SKM-1 (cell line): ENCODE results near the gene ARHGAP26.

Experiments used
- DNase-seq: peaks from one replicate; lab custom pipeline; 2025; ENCODE audit not compliant: unreplicated experiment; lab: John Stamatoyannopoulos, UW

The ARHGAP26 gene

DNA sequence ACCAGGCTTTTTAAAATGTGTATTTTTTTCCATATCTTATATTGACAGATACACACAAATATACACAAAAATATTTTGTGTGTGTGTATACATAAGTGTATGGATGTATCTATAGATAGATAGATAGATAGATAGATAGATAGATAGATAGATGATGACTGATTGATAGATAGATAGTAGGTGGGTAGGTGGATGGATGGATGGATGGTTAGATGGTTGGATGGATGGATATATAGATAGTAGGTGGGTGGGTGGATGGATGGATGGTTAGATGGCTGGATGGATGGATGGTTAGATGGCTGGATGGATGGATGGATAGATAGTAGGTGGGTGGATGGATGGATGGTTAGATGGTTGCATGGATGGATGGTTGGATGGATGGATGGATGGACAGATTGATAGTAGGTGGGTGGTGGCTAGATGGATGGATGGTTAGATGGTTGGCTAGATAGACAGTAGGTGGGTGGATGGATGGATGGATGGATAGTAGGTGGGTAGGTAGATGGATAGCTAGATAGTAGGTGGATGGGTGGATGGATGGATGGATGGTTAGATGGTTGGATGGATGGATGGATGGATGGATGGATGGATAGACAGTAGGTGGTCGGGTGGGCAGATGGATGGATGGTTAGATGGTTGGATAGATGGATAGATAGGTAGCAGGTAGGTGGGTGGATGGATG, 477.1 kb downstream of the ARHGAP26 start:
- no peak for DNase-seq

DNA sequence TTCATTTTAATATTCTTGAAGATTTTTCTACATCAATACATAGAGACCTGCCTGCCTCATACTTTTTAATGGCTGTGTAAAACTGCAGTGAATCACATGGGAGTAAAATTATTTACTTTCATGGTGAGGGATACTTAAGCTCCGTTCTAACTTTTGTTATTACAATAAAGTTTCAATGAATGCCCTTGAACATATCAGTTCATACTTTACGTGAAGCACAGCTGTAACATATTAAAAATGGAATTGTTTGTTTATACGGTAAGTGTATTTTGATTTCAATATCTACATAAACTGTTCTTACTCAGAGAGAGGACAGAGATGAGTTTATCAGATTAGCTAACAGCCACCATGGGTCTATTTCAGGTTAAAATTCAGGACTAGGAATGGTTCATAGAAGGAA, 478.2 kb downstream of the ARHGAP26 start:
- DNase-seq, result no peak

DNA sequence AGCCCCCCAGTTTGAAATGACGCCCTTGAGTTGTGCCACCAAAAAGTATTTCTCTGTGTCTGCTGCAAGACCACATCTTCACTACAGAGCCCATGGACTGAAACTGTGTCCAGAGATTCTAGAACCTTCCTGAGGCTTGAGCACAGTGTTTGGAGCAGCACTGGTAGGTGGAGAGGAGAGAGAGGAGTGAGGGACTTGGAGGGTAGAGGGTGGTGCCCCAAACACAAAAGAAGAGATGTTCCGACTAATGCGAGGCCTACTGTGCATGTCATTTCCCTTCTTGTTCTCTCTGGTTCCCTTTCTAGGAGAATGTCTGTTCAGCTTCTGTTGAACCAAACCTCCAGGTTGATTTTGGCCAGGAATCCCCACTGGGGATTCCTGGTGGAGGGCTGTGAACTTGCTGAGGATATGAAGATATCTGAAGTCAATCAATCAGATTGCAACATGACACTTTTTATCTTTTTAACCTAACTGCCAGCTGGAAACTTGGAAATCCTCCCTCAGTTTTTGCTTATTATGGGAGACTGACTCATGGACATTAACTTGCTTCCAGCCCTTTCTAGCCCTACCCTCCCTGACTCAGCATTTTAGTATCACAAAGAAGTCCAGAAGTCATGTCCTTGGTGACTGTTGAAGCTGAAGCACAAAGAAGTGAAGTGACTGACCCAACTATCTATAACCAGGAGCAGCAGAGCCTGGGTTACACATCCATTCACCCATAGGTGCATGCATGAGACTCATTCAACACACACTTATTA, 478.8 kb downstream of the ARHGAP26 start:
- no peak for DNase-seq

DNA sequence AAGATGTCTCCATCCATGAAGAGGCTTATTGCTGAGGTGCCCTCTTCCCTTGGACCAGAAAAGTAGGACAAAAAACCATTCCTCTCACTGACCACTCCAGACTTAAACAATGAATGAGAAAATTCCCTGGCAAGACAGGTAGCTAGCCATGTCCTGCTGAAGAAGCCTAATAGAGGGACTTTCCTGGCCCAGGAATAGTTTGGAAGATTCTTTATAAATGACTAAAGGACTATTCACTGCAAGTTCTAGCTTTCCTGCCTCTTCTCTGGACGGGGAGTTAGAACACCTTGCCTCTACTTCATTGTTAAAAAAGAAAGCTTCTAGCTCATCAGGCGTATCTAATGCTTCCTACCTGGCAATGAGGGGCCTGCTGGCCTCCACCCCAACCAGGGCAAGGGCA, 479.7 kb downstream of the ARHGAP26 start:
- DNase-seq, result no peak

DNA sequence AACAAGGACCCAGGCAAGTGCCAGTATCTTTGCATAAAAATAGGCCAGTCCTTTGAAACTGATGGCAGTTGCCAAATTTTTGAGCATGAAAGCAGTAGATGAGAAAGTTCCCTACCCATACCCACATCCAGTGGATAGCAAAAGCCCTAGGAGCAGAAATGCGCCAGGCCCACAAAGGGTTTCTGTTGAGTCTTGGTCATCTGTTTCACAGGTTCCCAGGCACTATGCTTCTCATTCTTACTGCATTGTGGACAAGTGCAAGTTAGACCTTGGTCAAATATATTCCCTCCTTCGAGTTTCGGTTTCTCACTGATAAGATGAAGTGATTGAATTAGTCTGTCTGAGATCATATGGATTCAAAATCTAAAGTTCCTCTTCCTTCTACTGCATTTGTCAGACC, 481.0 kb downstream of the ARHGAP26 start:
- DNase-seq, result no peak

DNA sequence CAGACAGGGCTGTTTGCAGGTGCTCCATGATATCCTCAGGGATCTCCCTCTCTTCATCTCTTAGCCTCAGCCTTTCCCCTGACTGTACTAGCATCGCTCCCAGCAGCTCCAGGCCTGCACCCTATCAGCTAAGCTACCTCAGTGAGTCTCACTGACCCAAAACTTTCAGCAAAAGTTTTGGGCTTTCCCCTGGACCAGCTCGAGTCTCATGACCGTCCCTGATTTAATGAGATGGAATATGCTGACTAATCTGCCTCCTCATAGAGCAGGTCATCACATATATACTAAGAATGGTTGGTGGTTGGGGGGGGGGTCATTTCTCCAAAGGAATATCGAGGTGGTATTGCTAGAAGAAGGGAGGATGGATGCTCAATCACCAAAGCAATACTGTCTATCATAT, 481.8 kb downstream of the ARHGAP26 start:
- no peak for DNase-seq

DNA sequence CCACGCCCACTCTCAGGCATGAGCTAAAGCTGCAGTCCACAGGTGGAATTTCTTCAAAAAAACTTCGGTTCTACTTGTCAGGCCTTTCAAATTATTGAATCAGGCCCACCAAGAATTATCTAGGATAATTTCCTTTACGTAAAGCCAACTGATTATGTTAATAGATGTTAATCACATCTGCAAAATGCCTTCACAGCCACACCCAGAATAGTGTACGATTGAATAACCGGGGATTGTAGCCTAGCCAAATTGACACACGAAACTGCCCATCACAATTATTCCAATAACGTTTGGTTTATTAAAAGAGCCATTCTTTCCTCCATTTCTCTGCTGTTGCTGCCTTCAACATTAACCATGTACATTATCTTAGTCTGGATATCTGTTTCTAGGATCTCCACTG, 484.6 kb downstream of the ARHGAP26 start:
- DNase-seq, result no peak

DNA sequence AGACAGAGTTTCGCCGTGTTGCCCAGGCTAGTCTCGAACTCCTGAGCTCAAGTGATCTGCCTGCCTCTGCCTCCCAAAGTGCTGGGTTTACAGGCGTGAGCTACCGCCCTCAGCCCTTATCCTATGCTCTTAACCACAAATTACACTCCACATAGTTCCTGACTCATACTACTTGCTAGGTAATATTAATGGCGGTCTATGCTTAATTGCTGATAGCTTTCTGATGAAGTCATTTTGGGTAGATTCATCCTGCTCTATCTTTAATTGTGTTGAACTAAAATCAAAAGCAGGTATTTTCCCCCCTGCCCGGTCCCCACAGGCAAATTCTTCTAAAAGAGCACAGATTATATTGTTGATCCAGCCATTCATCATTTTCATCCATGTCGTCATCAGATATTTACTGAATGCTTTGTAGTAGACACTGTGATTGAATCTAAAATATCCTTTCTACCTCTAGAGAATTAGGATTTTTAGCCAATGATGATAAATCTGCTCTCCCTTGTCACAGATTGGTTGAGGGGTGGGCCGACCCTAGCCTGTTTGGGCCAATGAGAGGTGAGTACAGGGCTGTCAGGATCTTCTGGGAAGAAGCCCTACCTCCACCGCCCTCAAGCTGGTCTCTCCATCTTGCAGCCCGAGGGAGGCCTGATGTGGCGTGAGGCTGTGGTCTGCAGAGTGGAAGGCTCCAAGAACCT, 488.5 kb downstream of the ARHGAP26 start:
- DNase-seq, result no peak

DNA sequence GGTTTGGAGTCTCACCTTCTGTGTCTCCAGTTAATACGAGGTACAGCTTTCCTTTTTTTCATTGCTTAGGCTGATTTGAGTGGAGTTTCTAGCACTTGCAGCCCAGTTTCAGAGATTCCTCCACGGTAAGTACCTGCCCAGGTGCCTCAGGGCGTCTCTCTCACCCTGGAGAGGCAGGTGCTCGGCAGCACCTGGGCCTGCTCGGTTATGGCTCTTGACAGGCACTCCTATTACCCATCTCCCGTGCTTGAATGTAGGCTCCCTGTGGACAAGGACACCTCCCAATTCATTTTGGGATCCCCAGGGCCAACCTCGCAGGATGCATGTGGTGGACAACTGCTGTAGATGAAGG, 489.1 kb downstream of the ARHGAP26 start:
- no peak for DNase-seq

GRCh38 chr5:143261748-143262392, 491.7 kb downstream of the ARHGAP26 start:
- no peak for DNase-seq

GRCh38 chr5:143262393-143263174, 492.4 kb downstream of the ARHGAP26 start:
- no peak for DNase-seq

DNA sequence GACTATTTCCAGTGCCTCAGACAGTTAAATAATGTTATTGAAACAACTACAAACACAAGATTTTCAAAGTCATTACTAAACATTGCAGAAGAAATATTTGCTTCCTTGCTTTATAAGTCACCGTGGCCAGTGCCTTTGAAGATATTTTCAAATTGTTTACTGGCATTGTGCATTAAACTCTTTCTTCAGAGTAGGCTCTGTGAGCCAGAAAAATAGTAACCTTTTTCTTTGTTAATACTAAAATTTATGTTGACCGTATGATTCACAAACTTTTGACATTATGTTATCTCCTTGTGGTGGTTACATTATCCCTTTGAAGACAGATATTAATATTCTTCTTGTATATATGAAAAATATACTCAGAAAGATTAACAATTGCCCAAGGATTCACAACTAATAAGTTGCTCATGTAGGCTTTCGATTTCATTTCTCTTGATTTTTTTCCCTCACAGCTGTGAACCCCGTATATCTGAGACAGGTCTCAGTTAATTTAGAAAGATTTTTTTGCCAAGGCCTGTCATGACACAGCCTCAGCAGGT, 493.2 kb downstream of the ARHGAP26 start:
- no peak for DNase-seq

GRCh38 chr5:143265995-143266394, 495.8 kb downstream of the ARHGAP26 start:
- DNase-seq, result no peak

DNA sequence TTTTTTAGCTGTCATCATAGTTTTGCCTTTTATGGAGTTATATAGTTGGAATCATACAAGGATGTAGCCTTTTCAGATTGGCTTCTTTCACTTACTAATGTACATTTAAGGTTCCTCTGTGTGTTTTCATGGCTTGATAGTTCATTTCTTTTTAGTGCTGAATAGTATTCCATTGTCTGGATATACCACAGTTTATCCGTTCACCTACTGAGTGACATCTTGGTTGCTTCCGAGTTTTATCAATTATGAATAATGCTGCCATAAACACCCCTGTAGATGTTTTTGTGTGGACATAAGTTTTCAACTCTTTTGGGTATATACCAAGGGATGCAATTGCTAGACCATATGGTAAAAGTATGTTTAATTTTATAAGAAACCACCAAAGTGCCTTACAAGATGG, 497.0 kb downstream of the ARHGAP26 start:
- no peak for DNase-seq

- no peak for DNase-seq
These were observed 498.2 kb downstream of the ARHGAP26 start for GRCh38 chr5:143268388-143268787.

DNA sequence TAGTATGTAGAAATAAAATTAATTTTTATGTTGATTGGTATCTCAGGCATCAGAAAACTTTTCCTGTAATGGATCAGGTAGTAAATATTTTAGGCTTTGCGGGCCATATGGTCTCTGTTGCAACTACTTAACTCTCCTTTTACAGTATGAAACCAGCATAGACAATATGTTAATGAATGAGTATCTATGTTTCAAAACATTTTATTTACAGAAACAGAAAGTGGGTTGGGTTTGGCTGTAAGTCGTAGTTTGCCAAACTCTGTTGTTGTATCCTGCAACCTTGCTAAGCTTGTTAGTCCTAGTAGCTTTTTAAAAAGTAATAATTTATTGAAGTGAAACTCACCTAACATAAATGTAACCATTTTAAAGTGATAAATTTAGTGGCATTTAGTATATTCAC, 501.3 kb downstream of the ARHGAP26 start:
- DNase-seq, result no peak

DNA sequence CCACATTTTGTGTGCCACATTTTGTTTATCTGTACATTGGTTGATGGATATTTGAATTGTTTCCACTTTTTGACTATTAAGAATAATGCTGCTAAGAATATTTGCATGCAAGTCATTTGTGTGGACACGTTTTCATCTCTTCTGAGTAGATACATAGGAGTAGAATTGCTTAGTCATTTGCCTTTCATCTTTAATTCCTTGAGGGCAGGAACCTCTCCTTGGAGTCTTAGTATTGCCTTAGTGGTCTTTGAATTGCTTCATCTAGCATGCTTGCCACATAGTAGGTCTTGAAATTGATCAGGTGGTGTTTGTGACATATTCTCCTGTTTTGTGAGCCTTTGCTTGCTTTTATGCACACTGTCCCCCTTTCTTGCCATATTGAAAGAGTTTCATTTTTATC, 504.8 kb downstream of the ARHGAP26 start:
- no peak for DNase-seq

DNA sequence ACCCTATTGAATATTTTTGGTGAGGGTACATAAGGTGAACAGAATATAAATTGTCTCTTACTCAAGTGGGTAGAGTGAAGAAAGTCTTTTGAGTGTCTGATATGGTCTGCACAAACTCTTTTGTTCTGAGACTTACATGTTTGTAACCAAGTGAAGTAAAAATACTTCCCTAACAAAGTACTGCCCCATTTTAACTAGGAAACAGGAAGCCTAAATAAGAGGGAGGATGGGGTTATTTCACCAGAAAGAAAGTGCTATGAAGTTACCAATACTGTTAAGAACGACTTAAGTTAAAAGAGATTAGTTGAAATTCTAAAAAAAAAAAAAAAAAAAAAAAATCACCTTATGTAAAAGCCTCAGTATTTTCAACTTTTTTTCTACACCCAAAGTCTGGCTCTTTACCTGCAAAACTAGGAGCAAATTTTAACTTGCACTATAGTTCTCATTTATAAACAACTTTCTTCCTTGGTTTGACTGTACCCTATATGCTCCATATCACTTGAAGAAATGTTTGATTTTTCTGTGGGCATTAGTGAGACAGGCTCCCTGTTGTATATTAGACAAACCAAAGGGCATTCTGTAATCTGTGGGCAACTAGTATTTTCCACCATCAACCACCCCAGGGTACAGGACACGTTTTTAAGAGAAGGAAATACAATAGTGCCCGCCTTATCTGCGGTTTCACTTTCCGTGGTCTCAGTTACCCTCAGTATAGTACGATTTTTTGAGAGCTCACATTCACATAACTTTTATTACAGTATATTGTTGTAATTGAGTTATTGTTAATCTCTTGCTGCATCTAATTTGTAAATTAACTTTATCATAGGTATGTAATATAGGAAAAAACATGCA, 505.6 kb downstream of the ARHGAP26 start:
- DNase-seq, result peak; percentile 11

DNA sequence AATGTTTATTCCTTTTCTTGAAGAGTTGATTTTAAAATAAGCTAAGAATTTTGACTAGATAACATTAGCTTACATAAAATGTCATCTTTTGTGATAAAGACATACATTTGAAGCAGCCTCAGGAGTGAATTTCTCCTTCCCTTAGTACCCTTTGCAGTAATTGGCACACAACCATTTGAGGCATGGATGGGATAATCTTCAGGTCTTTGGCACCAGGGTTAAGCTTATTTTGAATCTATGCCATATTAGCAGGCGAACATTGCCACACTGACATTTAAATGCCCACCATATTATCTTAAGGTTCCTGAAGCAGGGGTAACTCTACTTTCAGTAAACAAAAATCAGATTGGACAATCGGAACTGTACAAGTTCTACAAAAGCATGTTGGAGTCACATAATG, 507.4 kb downstream of the ARHGAP26 start:
- no peak for DNase-seq
